Keratinocyte (primary cell): ENCODE measurements around the gene SH3PXD2B. TPM values are rescaled to one million over a fixed set of nuclear protein-coding genes. Genes with fewer than 3 reads are reported as not detected.

Source experiments
- DNase-seq: peaks from one replicate; pipeline ENCODE4 v3.0.0-alpha.2; 2011; ENCODE audit warnings: low read depth, missing footprints, low spot score
- FAIRE-seq: peaks from 2 replicates; lab custom pipeline; 2011; peaks lifted over from hg19 to GRCh38; lab: Jason Lieb, UNC
- H2AFZ ChIP-seq: 2 replicates; pipeline ENCODE4 v1.6.0; 2012; ENCODE audit warnings: low read length, control low read depth, inconsistent platforms; ENCODE audit not compliant: control insufficient read depth
- H3K27ac ChIP-seq: 2 replicates; pipeline ENCODE4 v1.5.1; 2011; ENCODE audit warnings: low read length; ENCODE audit not compliant: control insufficient read depth, insufficient read depth
- H3K27me3 ChIP-seq: 3 replicates; pipeline ENCODE4 v1.6.0; 2011; ENCODE audit warnings: low read length; ENCODE audit not compliant: control insufficient read depth, insufficient read depth; ENCODE audit errors: extremely low read depth
- H3K36me3 ChIP-seq, 2 experiments: 2 replicates in 1 of 2; 3 replicates in 1 of 2; pipeline ENCODE4 v1.5.1; 2011; ENCODE audit warnings: low read length in 2 of 2, mild to moderate bottlenecking in 1 of 2; ENCODE audit not compliant: control insufficient read depth in 2 of 2, insufficient read depth in 2 of 2; ENCODE audit errors: extremely low read depth in 1 of 2
- H3K4me1 ChIP-seq: 3 replicates; pipeline ENCODE4 v1.5.1; 2011; ENCODE audit warnings: low read length; ENCODE audit not compliant: control insufficient read depth, insufficient read depth; ENCODE audit errors: extremely low read depth
- H3K4me2 ChIP-seq: 3 replicates; pipeline ENCODE4 v1.6.0; 2011; ENCODE audit warnings: low read depth, low read length; ENCODE audit not compliant: control insufficient read depth, insufficient read depth; ENCODE audit errors: extremely low read depth
- H3K4me3 ChIP-seq, 3 experiments: fragments of 200-600 bp in 1 of 3; sonication (generic) in 1 of 3; 2 replicates in 2 of 3; 3 replicates in 1 of 3; pipeline ENCODE4 v1.5.1; 2011 to 2016; ENCODE audit warnings: low read length in 3 of 3, mild to moderate bottlenecking in 3 of 3, control low read depth in 2 of 3, inconsistent platforms in 1 of 3, low read depth in 1 of 3, mixed read lengths in 1 of 3, mixed run types in 1 of 3, moderate library complexity in 1 of 3; ENCODE audit not compliant: control insufficient read depth in 2 of 3, insufficient read depth in 2 of 3; ENCODE audit errors: extremely low read depth in 1 of 3
- H3K79me2 ChIP-seq: 2 replicates; pipeline ENCODE4 v1.6.0; 2012; ENCODE audit warnings: low read length; ENCODE audit not compliant: control insufficient read depth, insufficient read depth
- H3K9ac ChIP-seq: 3 replicates; pipeline ENCODE4 v1.6.0; 2011; ENCODE audit warnings: low read length; ENCODE audit not compliant: control insufficient read depth, insufficient read depth; ENCODE audit errors: extremely low read depth
- H3K9me1 ChIP-seq: 3 replicates; pipeline ENCODE4 v1.6.0; 2011; ENCODE audit warnings: low read length; ENCODE audit not compliant: control insufficient read depth, insufficient read depth; ENCODE audit errors: extremely low read depth
- H3K9me3 ChIP-seq: 2 replicates; pipeline ENCODE4 v1.5.1; 2012; ENCODE audit warnings: low read depth, low read length; ENCODE audit not compliant: control insufficient read depth
- H4K20me1 ChIP-seq: 3 replicates; pipeline ENCODE4 v1.6.0; 2011; ENCODE audit warnings: low read length; ENCODE audit not compliant: control insufficient read depth, insufficient read depth; ENCODE audit errors: extremely low read depth
- EZH2 ChIP-seq: IDR thresholded peaks from one replicate; pipeline ENCODE4 v1.6.1; 2012; ENCODE audit warnings: inconsistent platforms, mild to moderate bottlenecking, low read length, moderate library complexity
- dilution Hi-C: fragments of 300-500 bp; cut with MboI; formaldehyde crosslinking; loops from one replicate; pipeline ENCODE4 v1.7.0; 2020; ENCODE audit warnings: low sequenced_read_pairs; ENCODE audit not compliant: extremely low pct_ligation_motif_present
- polyA plus RNA-seq, 5 experiments: library from polyadenylated mRNA; depleted of rRNA in 3 of 5; stranded (reverse) in 3 of 5; stranded (forward) in 1 of 5; unstranded in 1 of 5; fragments of >200 nt; gene quantifications; 1 replicate in 1 of 5; 2 replicates in 3 of 5; 3 replicates in 1 of 5; pipeline versions ENCODE4 v1.2.1 to v1.2.3, GENCODE V29; 2011 to 2012; ENCODE audit warnings: missing spikeins in 2 of 5, low read depth in 1 of 5, low replicate concordance in 1 of 5
- TF ChIP-seq, protein P1 (sequence below), 3 experiments: IDR thresholded peaks in 1 of 3; conservative IDR thresholded peaks in 1 of 3; optimal IDR thresholded peaks in 1 of 3; 2 replicates in 2 of 3; 3 replicates in 1 of 3; pipeline versions ENCODE3 to v1.5.1; 2011; ENCODE audit warnings: low read length in 3 of 3, mild to moderate bottlenecking in 3 of 3, moderate library complexity in 2 of 3, control low read depth in 1 of 3, inconsistent platforms in 1 of 3; ENCODE audit not compliant: insufficient read depth in 2 of 3; ENCODE audit errors: extremely low read depth in 1 of 3

The SH3PXD2B gene
- polyA plus RNA-seq, 1 donor (not counting 4 experiments of a cell fraction or from before 2014, with no cell fraction given): 17.3 TPM

DNA sequence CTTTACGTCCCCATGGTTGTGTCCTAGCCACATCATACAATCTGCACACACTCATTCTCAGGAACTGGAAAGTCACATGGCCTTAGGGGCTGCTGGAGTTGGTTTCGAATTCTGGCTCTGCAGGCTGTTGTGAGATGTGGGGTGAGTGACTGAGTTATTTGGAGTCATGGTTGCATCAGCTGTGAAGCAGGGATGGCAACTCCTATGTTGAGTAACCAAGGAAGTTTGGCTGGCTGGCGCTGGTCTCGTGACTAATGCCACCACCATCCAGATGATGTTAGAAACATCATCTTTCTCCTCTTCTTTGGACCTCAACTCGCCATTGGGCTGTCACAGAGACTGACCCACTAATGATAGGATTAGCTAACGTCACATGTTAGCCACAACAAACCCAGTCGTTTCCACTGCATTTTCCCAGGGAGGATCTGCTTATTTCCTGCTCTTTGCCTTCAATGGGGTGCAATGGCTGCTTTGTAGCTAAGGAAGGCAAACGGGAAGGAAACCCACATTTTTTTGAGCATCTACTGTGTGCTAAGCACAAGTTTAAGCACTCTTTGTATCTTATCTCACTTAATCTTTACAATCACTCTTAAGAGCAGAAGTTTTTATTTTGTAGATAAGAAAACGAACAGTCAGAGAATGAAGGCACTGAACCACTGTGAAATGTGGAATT is 92.6 kb downstream of the SH3PXD2B start:
- H3K9me1 ChIP-seq: no peaks in the 10 kb centered on the region
- peak; percentile 100 for FAIRE-seq

DNA sequence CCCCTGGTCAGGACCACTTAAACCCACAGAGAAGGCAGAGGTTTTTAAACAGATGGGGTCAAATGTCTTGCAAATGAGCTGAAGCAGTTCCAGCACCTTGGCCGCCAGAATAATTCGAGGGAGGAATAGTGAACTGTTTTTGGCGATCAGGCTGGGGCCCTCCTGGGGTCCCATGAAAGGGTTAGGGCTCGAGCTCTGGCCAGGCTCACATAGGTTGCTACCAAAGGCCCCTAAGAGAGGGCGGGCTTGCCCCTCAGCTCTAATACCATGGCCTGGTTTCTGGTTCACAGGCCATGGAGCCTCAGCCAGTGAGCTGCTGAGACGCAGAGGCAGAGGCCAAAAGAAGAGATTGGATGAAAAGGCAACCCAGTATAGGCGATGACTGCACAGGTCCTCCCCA is 96.0 kb downstream of the SH3PXD2B start:
- no peak overlapping the region for H2AFZ ChIP-seq
- no peak overlapping the region for H3K9ac ChIP-seq
- no peak overlapping the region for H3K4me2 ChIP-seq
- H3K9me3 ChIP-seq: no peaks in the 10 kb centered on the region
- no peak overlapping the region for H3K4me3 ChIP-seq
- no peaks in the 10 kb centered on the region for H3K27me3 ChIP-seq
- dilution Hi-C loops: no loop called here
- H3K36me3 ChIP-seq: peaks cover 6 to 17% of the 10 kb centered on the region in 2 experiments
- no peak for DNase-seq
- H3K79me2 ChIP-seq: no peaks in the 10 kb centered on the region
- no peaks in the 10 kb centered on the region for H3K9me1 ChIP-seq
- no peak overlapping the region for H3K27ac ChIP-seq
- H4K20me1 ChIP-seq: no peaks in the 10 kb centered on the region
- peaks cover 13% of the 10 kb centered on the region for H3K4me1 ChIP-seq
- TF ChIP-seq EZH2: no peak
- TF ChIP-seq, protein P1, sequence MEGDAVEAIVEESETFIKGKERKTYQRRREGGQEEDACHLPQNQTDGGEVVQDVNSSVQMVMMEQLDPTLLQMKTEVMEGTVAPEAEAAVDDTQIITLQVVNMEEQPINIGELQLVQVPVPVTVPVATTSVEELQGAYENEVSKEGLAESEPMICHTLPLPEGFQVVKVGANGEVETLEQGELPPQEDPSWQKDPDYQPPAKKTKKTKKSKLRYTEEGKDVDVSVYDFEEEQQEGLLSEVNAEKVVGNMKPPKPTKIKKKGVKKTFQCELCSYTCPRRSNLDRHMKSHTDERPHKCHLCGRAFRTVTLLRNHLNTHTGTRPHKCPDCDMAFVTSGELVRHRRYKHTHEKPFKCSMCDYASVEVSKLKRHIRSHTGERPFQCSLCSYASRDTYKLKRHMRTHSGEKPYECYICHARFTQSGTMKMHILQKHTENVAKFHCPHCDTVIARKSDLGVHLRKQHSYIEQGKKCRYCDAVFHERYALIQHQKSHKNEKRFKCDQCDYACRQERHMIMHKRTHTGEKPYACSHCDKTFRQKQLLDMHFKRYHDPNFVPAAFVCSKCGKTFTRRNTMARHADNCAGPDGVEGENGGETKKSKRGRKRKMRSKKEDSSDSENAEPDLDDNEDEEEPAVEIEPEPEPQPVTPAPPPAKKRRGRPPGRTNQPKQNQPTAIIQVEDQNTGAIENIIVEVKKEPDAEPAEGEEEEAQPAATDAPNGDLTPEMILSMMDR (optimal IDR thresholded peaks at IDR 0.05 in 1 of 3, IDR thresholded peaks at IDR 0.05 in 1 of 3, conservative IDR thresholded peaks at IDR 0.05 in 1 of 3; ENCODE audit: extremely low read depth in 1 of 3, insufficient read depth in 2 of 3, low read length in 3 of 3): no peak
- no peak for FAIRE-seq

More for the DNA sequence above, 92.6 kb downstream of the SH3PXD2B start:
- TF ChIP-seq, protein P1 (optimal IDR thresholded peaks at IDR 0.05 in 1 of 3, IDR thresholded peaks at IDR 0.05 in 1 of 3, conservative IDR thresholded peaks at IDR 0.05 in 1 of 3; ENCODE audit: extremely low read depth in 1 of 3, insufficient read depth in 2 of 3, low read length in 3 of 3): no peak
- no peak for TF ChIP-seq EZH2
- peak overlapping the region; percentile 88 for H3K27ac ChIP-seq
- H3K9me3 ChIP-seq: no peaks in the 10 kb centered on the region
- H3K4me1 ChIP-seq: peaks cover 13% of the 10 kb centered on the region
- no peaks in the 10 kb centered on the region for H3K27me3 ChIP-seq
- H3K79me2 ChIP-seq: no peaks in the 10 kb centered on the region
- peak overlapping the region; percentile 30 for H2AFZ ChIP-seq
- peak; percentile 94 for DNase-seq
- peak overlapping the region; percentile 39 for H3K9ac ChIP-seq
- no peaks in the 10 kb centered on the region for H4K20me1 ChIP-seq
- no peak overlapping the region for H3K4me3 ChIP-seq
- H3K4me2 ChIP-seq: peak overlapping the region; percentile 50
- H3K36me3 ChIP-seq: peaks cover 0 to 10% of the 10 kb centered on the region in 2 experiments
- dilution Hi-C loops: no loop called here
